BE2C (cell line): Measurements from ENCODE around the gene IL22RA1.

Source experiments
- DNase-seq: peaks from one replicate; pipeline ENCODE4 v3.0.0-alpha.2; 2020
- H3K27me3 ChIP-seq: fragments of 250-450 bp; sonication (Bioruptor Pico); 2 replicates; pipeline ENCODE4 v1.5.1; 2020; ENCODE audit warnings: mild to moderate bottlenecking
- H3K36me3 ChIP-seq: fragments of 250-450 bp; sonication (Bioruptor Pico); 2 replicates; pipeline ENCODE4 v1.5.1; 2020; ENCODE audit warnings: mild to moderate bottlenecking
- H3K4me1 ChIP-seq: fragments of 250-450 bp; sonication (Bioruptor Pico); 2 replicates; pipeline ENCODE4 v1.5.1; 2020
- H3K4me3 ChIP-seq: 2 replicates; pipeline ENCODE4 v1.5.1; 2011; ENCODE audit warnings: low read depth, low read length
- H3K9me3 ChIP-seq: fragments of 250-450 bp; sonication (Bioruptor Pico); 2 replicates; pipeline ENCODE4 v1.5.1; 2020
- TF ChIP-seq, protein P1 (sequence below): IDR thresholded peaks from 2 replicates; pipeline ENCODE4 v1.5.1; 2012; ENCODE audit warnings: mild to moderate bottlenecking, low read depth, low read length

The IL22RA1 gene

DNA sequence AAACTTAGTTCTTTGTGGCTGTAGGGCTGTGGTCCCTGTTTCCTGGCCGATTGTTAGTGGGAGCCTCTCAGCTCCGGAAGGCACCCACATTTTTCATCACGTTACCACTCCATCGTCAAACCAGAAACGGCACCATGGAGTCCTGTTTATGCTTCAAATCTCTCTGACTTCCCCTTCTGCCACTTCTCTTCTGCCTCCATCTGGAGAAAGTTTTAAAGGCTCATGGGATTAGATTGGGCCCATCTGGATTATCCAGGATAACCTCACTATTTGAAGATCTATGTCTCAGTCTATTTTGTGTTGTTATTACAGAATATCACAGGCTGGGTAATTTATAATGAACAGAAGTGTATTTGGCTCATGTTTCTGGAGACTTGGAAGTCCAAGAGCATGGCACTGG is 19.3 kb upstream of the IL22RA1 start:
- Histone ChIP-seq H3K4me1 (no peaks in the 10 kb centered on the region), H3K36me3 (no peaks in the 10 kb centered on the region), H3K27me3 (no peaks in the 10 kb centered on the region), H3K9me3 (no peaks in the 10 kb centered on the region), H3K4me3 (no peak overlapping the region)
- DNase-seq: no peak
- TF ChIP-seq, protein P1, sequence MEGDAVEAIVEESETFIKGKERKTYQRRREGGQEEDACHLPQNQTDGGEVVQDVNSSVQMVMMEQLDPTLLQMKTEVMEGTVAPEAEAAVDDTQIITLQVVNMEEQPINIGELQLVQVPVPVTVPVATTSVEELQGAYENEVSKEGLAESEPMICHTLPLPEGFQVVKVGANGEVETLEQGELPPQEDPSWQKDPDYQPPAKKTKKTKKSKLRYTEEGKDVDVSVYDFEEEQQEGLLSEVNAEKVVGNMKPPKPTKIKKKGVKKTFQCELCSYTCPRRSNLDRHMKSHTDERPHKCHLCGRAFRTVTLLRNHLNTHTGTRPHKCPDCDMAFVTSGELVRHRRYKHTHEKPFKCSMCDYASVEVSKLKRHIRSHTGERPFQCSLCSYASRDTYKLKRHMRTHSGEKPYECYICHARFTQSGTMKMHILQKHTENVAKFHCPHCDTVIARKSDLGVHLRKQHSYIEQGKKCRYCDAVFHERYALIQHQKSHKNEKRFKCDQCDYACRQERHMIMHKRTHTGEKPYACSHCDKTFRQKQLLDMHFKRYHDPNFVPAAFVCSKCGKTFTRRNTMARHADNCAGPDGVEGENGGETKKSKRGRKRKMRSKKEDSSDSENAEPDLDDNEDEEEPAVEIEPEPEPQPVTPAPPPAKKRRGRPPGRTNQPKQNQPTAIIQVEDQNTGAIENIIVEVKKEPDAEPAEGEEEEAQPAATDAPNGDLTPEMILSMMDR: no peak

DNA sequence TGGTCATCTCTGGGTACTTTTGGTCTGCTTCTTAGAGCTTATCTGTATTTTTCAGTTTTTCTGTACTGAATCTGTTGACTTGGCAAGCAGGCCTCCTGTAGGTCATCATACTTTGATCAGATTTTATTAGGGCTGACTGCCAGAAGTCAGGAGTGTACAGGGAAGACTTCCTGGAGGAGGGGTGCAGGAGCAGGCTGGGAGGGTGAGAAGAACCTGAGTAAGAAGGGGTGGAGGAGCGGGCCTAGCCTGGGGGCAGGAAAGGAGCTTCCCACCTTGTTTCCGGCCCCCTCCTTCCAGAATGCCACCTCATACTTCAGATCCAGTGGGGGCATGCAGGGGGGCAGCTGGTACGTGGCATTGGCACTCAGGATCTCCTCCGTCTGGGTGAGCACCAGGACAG is 18.3 kb upstream of the IL22RA1 start:
- Histone ChIP-seq H3K9me3 (no peaks in the 10 kb centered on the region), H3K27me3 (no peaks in the 10 kb centered on the region), H3K4me1 (no peaks in the 10 kb centered on the region), H3K36me3 (no peaks in the 10 kb centered on the region), H3K4me3 (no peak overlapping the region)
- TF ChIP-seq, protein P1: no peak
- no peak for DNase-seq

DNA sequence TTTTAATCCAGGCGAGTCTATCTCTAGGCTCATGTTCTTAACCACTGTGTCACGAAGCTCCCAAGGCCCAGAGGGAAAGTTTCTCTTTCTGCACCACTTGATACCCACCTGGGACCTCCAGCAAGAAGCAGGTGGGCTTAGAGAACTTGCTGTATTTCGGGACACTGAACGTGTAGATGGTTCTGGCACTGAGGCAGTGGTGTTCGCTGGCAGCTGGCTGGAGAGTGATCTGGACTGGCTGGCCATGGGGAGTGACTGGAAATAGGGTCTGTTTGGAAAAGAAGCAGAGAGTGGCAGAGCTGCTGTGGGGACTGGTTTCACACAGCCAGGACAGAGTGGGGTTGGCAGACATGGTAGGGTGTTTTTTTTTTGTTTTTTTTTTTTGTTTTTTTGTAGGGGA is 16.4 kb upstream of the IL22RA1 start:
- no peaks in the 10 kb centered on the region for H3K4me1 ChIP-seq
- no peaks in the 10 kb centered on the region for H3K27me3 ChIP-seq
- H3K9me3 ChIP-seq: no peaks in the 10 kb centered on the region
- no peak for DNase-seq
- H3K36me3 ChIP-seq: no peaks in the 10 kb centered on the region
- TF ChIP-seq, protein P1: no peak
- H3K4me3 ChIP-seq: no peak overlapping the region

DNA sequence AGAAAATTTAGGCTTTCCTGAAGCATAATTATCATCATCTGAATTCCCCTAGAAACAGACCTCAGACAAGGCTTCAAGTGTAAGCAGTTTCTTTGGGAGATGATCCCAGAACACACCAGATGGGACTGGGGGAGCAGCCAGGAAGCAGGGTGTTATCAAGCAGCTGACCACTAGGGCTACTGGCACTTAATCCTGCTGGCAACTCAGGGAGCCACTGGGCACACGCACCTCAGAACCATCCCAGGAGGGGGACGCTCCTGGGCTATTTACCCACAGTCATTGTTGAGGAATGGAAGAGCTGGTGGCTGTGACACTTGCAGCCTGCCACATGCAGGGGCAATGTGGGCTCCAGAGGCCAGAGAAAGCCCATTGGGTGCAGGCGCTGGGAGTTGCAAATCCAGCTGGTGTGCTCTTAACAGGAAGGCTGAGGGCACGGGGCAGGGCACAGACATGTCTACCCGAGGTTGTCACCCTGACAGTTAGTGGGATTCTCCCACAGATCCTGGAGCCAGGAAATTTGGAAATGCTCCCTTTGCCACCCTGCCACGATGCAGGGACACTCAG is 15.1 kb upstream of the IL22RA1 start:
- Histone ChIP-seq H3K27me3 (no peaks in the 10 kb centered on the region), H3K36me3 (no peaks in the 10 kb centered on the region), H3K4me1 (no peaks in the 10 kb centered on the region), H3K9me3 (no peaks in the 10 kb centered on the region), H3K4me3 (no peak overlapping the region)
- no peak for DNase-seq
- TF ChIP-seq, protein P1: 0 out of 2 replicates have a peak, but pooled peaks have one; percentile 8

DNA sequence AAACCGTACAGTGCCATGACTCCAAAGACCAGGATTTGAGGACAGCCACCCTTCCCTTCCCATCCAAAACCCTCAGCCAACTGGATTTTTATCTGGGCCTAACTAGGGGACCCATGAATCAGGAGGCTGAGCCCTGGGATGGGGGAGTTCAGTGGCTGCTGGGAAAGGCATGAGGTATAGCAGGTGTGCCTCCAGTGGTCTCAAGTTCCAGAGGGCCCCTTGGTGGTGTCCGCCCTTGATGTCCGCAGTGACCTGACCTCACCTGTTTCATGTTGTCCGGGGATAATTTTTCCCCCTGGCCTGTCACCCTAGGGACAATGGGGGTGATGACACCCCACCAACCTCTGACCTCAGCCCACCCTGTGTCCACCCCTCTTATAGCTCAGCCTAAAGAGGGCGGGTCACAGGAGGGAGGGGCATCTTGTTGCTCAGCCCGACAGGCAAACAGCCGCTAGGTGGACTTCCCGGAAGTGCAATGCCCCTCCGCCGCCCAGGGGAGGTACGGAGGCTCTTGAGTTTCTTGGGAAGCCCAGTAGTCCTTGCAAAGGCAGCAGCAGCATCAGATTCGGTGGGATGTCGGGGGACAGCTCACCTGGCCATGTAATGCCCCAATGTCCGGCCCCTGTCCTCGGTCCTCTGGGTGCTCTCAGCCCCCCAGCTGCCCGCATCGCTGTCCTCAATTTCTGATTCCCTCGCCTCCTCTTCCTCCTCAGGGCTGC is 13.8 kb upstream of the IL22RA1 start:
- H3K27me3 ChIP-seq: no peaks in the 10 kb centered on the region
- H3K4me1 ChIP-seq: no peaks in the 10 kb centered on the region
- no peaks in the 10 kb centered on the region for H3K36me3 ChIP-seq
- TF ChIP-seq, protein P1: no peak
- H3K9me3 ChIP-seq: no peaks in the 10 kb centered on the region
- DNase-seq: no peak
- H3K4me3 ChIP-seq: no peak overlapping the region
